NCI-H524 treated with DMSO at 0.1 percent for 48 hours (cell line): Measurements from ENCODE around the gene NAA60.
"Not testable (repeated sequence)": the region's sequence is repeated elsewhere in the genome, so short reads cannot be mapped to it uniquely, and the experiment has no call there.

Source experiments
- DNase-seq: peaks from one replicate; lab custom pipeline; 2025; lab: John Stamatoyannopoulos, UW

The NAA60 gene

GRCh38 chr16:3511286-3512180 is 68.1 kb downstream of the NAA60 start:
- DNase-seq: no peak

GRCh38 chr16:3513892-3514583 is 70.6 kb downstream of the NAA60 start:
- no peak for DNase-seq

- no peak for DNase-seq
These were observed 71.1 kb downstream of the NAA60 start for GRCh38 chr16:3514621-3515020.

- DNase-seq: no peak
These were observed 72.4 kb downstream of the NAA60 start for GRCh38 chr16:3515897-3516296.

- no peak for DNase-seq
These were observed 75.0 kb downstream of the NAA60 start for GRCh38 chr16:3518292-3518985.

- no peak for DNase-seq
These were observed 75.5 kb downstream of the NAA60 start for GRCh38 chr16:3518986-3519348.

GRCh38 chr16:3519581-3519980 is 76.1 kb downstream of the NAA60 start:
- no peak for DNase-seq

- DNase-seq: no peak
These were observed 76.9 kb downstream of the NAA60 start for GRCh38 chr16:3520413-3520812.

- no peak for DNase-seq
These were observed 77.4 kb downstream of the NAA60 start for GRCh38 chr16:3520841-3521240.

GRCh38 chr16:3523281-3523680 is 79.8 kb downstream of the NAA60 start:
- no peak for DNase-seq

GRCh38 chr16:3525951-3526350 is 82.5 kb downstream of the NAA60 start:
- DNase-seq: no peak

- DNase-seq: not testable (repeated sequence)
These were observed 83.8 kb downstream of the NAA60 start for GRCh38 chr16:3527216-3527829.

GRCh38 chr16:3528406-3528805 is 84.9 kb downstream of the NAA60 start:
- no peak for DNase-seq

GRCh38 chr16:3529175-3529574 is 85.7 kb downstream of the NAA60 start:
- no peak for DNase-seq

- DNase-seq: no peak
These were observed 87.0 kb downstream of the NAA60 start for GRCh38 chr16:3530371-3530914.

- no peak for DNase-seq
These were observed 89.3 kb downstream of the NAA60 start for GRCh38 chr16:3532741-3533140.

GRCh38 chr16:3534126-3534525 is 90.6 kb downstream of the NAA60 start:
- DNase-seq: no peak

GRCh38 chr16:3536271-3536731 is 92.8 kb downstream of the NAA60 start:
- no peak for DNase-seq
